IPS DF 19.7 (cell line): Measurements from ENCODE around the gene NTRK1.
"Not testable (repeated sequence)": the region's sequence is repeated elsewhere in the genome, so short reads cannot be mapped to it uniquely, and the experiment has no call there.

Experiments used
- DNase-seq: peaks from one replicate; pipeline ENCODE4 v3.0.0-alpha.2; 2013; ENCODE audit warnings: low read depth, low spot score

Gene NTRK1

GRCh38 chr1:156912861-156913808 lies 52.5 kb downstream of the NTRK1 start:
- DNase-seq = no peak

DNA sequence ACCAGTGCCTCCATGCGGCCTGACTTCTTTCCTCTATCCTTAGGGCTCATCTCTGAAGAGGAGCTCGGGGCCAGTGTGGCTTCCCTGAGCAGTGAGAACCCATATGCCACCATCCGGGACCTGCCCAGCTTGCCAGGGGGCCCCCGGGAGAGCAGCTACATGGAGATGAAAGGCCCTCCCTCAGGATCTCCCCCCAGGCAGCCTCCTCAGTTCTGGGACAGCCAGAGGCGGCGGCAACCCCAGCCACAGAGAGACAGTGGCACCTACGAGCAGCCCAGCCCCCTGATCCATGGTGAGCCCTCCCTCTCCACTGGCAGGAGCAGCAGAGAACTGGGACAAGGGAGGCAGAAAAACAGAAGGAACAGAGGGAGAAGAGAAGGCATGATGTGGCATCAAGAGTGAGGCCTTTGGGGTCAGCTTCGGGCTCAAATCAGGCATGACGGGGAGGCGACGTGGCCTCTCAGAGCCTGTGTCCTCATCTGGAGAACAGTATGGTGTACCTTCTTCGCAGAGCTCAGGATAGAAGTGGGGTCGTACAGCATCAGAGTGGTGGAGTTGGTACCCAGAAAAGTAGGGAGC lies 53.2 kb downstream of the NTRK1 start:
- DNase-seq = no peak

- DNase-seq = no peak
Observed at GRCh38 chr1:156914440-156914856, 53.8 kb downstream of the NTRK1 start.

DNA sequence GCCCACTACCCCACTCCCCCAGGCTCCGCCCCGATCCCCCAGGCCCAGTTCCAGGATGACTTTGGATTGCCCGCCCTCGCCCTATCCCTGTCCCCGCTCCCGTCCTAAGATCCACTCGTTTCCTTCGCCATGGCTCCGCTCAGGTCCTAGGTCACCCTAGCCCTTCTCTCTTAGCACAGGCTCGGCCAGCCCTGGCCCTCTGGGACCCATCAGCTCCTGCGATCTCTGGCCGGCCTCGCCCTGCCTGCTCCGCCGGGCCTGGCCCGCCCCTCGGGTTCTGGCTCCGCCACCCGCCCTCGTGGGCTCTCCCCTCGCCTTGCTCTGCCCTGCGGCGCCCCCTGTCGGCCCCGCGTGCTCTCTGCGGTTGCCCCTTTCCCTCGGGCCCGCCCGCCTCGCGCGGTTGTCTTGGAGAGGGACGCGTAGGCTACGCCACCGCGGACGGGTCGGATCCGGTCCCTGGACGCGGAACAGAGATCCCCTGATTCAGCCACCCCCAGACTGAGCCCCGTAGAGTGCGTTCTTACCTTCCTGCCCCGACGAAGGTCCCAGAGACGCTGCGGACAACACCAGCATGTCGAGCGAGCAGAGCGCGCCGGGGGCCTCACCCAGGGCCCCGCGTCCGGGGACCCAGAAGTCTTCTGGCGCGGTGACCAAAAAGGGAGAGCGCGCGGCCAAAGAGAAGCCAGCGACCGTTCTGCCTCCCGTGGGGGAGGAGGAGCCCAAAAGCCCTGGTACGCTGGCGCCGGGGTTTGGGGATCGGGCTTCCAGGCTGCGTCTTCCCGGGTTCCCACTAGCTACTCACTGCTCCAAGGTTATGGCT lies 59.8 kb downstream of the NTRK1 start, which contains the start of gene LRRC71:
LRRC71 (plus strand) TSS at position 400 of the 820 bp plus-strand sequence; CDS start at position 572, 172 bp downstream.
- no peak for DNase-seq

GRCh38 chr1:156921053-156921529 lies 60.4 kb downstream of the NTRK1 start:
- DNase-seq = no peak

GRCh38 chr1:156922986-156923669 lies 62.5 kb downstream of the NTRK1 start:
- DNase-seq = no peak

DNA sequence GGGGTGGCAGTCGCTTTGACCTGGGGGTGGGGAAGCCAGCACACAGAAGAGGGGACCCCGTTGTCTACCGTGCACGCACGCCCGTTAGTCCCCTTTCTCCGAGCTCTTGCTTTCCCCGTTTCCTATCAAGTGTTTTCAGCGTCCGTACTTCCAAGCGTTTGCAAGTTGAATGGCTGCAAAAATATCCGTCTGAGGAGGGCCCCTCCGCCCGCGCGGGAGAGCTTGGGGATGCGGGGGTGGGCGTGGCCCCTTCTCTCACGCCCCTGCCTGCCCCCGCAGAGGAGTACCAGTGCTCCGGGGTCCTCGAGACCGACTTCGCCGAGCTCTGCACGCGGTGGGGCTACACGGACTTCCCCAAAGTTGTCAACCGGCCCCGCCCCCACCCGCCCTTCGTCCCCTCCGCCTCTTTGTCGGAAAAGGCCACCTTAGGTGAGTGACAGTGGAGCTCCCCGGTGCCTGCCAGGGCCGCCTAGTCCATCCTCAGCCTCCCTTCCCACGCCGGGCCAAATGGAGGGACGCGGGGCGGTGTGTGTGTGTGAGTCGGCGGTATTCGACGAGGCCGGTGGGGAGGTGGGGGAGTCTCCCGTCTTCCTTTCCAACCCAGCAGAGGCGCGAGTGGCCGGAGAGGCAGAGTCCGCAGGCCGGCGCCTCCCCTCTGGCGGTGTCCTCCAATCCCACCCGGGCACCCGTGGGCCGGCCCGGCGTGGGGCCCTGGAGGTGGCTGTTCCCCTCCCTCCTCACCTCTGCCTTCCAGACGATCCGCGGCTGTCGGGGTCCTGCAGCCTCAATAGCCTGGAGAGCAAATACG lies 63.2 kb downstream of the NTRK1 start:
- no peak for DNase-seq

GRCh38 chr1:156924478-156925153 lies 64.0 kb downstream of the NTRK1 start:
- DNase-seq = no peak

DNA sequence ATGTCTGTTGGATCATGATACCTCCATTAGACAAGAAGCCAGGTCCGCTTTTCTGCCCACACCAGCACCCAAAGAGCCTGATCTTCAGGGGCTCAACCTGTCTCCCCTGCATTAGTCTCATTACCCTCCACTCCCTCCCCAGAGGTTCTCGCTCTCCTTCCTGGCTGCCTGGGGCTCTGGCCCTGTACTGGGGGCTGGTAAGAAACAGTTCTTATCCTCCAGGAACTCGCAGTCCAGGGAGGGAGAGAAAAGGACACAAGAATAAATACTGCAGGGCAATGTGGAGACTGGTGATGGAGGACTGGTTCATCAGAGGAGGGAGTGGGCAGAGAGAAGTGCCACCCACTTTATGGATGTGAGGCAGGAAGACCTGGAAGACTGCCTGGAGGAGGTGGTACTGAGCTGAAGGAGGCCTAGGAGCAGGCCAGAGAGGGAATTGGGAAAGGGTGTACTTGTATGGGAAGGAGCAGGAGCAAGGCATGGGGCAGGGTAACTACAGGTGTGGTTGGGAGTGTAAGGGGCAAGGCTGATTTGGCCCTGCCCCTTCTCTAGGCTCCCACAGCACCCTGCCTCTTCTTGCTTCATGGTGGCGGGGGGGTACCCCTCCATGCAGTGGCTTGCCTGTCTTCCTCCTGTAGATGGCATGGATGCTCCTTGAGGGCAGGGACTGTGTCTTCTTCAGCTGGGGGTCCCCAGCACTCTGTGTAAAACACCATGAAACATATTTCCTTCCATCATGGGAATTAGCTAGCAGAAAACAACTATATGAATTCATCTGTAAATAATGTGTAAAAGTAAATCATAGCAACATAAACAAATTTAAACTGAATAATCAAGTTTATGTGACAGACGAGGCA lies 64.7 kb downstream of the NTRK1 start:
- DNase-seq = no peak

DNA sequence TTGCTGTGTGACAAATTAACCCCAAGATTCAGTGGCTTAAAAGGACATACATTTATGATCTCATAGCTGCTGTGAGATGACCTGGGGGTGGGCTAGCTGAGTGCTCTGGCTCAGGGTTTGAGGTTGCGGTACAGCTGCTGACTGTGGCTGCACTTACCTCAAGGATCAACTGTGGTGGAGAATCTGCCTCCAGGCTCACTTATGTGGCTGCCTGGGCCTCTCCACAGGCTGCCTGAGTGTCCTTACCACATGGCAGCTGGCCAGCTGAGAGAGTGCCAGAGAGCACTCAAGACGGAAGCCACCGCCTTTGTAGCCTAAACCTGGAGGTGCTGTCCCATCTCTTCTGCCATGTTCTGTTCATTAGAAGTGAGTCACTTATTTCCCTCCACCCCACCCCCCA lies 65.5 kb downstream of the NTRK1 start:
- DNase-seq = no peak

GRCh38 chr1:156926695-156927094 lies 66.0 kb downstream of the NTRK1 start:
- not testable (repeated sequence) for DNase-seq

DNA sequence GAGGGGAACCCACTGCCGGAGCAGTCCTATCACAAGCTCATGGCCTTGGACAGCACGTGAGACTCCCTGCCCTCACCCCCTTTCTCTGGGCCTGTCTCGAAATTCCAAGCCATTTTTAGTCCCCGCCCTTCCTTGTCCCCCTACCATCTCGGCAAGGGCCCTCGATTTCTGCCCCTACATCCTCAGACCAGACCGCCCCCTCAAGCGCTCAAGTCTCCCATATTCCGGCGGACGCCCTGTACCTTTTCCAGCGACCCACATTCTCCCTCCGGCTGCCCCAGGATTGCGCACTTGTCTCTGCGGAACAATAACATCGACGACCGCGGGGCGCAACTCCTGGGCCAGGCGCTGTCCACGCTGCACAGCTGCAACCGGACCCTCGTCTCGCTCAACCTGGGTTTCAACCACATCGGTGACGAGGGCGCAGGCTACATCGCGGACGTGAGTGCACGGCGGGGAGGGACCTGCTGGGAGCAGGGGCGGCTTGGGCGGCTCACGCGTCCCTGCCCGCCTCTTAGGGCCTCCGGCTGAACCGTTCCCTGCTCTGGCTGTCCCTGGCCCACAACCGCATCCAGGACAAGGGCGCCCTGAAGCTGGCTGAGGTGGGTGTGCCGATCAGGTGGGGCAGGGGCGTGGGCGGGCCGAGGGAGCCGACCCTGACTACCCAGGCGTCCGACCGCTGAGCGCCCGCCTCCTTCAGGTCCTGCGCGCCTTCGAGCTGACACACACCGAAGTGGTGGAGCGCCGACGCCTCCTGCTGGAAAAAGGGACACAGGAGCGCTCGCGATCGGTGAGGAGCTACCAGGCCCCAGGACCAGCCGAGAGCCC lies 66.8 kb downstream of the NTRK1 start:
- DNase-seq = peak; percentile 61

- no peak for DNase-seq
Observed at GRCh38 chr1:156928043-156928602, 67.5 kb downstream of the NTRK1 start.

- DNase-seq = no peak
Observed at GRCh38 chr1:156929596-156930238, 69.1 kb downstream of the NTRK1 start.

DNA sequence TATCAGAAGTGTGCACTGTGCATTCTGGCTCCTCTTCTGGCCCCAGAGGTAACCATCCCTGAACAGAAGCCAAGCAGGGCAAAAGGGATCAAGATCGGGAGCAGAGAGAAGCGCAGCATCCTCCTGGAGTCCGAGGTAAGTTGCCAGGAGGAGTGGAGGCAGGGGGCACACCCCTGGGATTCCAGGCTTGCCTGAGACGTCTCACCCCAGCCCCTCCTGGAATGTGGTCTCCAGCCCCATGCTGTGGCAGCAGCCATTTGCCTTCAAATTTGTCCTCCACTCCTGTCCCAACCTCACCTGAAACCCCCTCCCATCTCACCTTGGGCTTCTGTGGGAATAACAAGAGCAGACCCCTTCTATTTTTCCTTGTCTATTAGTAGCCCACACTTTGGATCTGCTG lies 69.8 kb downstream of the NTRK1 start:
- DNase-seq = no peak
